Stimulated activated CD4-positive, alpha-beta T cell treated with anti-CD3 and anti-CD28 coated beads, Interleukin-12 subunit alpha, Interleukin-12 subunit beta, amount 100 ng/mL, for 24 hours (primary cell): ENCODE results near the gene B3GNT9.
"Not testable (repeated sequence)": the region's sequence is repeated elsewhere in the genome, so short reads cannot be mapped to it uniquely, and the experiment has no call there.

Experiments
- DNase-seq, 2 experiments: peaks; one replicate each; pipeline ENCODE4 v3.0.0-alpha.2; 2020; ENCODE audit warnings: low read depth in 2 of 2

Gene B3GNT9

DNA sequence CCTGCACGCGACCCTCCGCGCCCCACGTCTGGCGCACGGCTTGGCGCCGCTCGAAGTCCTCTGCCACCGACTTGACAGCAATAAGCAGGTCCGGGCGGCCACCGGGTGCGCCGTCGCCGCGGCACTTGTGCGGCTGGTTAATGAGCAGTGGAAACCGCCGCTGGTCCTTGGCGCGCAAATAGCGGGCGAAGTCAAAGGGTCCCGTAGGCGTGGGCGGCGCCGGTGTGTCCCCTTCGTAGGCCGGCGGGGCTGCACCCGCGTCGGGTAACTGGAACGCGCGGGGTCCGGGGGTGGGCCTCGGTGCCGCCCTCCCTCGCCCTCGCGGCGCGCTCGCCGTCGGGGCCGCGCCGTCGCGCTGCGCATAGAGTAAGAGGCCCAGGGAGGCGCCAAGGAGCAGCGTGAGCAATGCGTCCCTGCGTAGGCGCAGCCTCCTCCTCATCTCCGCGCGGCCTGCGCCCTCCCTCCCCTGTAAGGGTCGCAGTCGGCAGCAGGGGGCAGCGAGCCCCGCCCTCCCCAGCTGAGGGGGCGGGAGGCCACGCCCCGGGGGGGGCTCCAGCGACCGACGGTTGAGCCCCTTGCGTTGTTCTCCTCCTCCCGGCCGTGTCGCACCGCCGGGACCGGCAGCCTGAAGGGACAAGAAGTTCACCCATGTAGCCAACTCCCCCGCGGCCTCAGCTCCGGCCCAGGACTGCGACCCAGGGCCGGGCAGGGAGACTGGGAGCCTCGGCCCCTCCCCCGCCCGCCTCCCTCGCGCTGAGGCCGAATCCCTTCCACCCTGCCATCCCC, 558 bp downstream of the B3GNT9 start:
- peak in 1 of 2 experiments; percentile 32 for DNase-seq

DNA sequence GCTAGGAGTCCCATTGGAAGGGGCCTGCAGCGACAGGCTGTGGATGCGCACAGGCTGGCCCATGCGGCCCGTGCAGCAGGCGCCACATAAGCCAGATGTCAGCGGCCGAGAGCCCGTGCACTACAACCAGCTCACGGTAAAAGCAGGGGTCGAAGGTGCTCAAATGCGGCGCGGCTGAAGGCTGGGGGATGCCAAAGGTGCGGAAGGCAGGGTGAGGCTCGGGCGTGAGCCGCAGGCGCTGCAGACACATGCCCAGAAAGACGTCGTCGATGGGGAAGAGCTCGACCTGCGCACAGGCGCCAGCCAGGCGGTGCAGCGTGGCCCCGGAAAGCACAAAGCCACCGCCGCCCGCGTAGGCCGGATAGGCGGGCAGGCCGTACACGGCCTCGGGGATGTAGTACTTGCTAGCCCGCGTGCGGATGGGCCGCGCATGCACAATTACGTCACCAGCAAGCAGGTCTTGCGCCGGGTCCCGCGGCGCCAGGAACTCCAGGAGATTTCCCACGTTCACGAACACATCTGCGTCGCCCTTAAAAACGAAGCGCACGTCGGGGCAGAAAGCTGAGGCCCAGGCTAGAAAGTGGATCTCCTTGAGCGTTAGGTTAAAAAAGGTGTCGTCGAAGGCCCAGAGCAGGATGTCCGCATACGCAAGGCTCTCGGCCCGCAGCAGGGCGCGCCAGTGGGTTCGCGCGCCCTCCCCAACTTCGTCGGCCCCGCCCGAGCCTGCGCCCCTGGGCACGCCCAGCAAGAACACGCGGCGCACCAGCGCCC, 1.3 kb downstream of the B3GNT9 start:
- no peak for DNase-seq

DNA sequence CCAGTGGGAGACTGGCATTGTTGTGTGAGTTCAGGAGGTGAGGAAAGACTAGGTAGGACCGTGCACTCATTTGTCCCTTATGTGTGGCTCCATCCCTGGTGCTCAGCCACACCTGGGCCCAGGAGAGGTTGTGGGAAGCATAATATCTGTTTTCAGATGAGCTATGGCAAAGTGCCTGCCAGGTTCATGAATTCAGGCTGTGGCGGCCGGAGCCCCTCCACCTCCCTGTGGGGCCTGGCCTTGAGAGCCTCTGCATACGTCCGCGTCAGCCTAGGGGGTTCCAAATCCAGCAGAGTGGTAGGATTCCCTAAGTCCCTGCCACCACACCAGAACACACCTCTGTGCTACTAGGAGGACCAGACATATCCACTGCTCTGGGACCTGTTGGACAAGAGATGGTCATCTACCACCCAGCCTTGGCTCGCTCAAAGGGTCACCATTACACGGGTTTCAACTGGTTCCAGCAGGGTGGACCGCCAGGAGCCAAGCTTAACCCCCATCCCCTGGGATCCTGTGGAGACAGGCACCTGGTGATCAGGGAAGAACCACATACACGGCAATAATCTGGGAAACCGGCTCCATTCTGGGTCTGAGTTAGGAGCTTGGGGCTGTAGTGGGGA, 2.0 kb downstream of the B3GNT9 start:
- DNase-seq = no peak

DNA sequence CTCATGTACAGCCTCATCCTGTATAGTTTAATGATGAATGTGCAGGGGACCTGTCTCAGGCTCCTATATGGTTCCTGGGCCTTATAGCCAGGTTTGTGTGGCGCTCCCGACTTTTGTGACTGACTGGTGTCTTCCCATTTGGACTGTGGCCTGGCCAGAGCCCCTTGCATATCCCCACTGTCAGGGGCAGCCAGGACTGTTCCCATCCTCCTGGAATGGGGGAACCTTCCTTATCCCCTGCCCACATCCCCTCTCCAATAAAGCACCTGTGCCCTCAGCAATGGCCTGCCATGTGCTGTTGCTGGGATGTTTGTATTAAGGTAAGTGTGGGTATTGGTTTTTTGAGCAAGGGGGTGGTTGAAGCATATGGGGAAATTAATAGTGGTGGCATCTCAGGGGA, 2.6 kb downstream of the B3GNT9 start:
- DNase-seq = no peak

DNA sequence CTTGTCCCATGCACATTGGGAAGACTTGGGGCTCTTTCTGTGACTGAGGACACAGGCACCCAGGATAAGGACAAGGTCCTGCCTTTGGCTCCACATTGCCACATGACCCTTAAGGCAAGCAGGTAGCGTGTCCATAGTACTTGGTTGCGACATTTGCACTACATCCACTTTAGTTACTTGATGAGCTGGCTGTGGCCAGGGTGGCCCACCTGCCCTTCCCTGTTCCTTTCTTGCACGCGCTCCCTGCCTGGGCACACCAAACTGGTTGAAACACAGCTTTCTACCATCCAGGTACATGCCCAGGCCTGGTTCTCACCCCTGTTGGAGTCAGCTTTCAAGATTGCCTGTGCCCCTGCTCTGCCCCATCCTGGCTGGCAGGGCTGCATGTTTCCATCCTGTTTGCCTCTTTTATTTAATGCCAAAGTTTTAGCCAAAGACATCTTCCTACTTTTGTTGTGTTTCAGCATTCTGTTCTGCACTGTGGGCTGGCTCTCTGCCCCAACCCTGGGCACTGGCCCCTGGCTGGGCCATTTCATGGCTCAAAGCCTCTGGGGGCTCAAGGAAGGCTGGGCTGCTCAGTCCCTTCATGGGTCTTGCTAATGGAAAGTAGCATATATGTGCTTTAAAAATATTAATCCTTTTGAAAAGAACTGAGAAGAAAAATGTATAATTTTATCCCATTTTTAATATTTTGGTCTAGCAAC, 3.2 kb downstream of the B3GNT9 start:
- no peak for DNase-seq

DNA sequence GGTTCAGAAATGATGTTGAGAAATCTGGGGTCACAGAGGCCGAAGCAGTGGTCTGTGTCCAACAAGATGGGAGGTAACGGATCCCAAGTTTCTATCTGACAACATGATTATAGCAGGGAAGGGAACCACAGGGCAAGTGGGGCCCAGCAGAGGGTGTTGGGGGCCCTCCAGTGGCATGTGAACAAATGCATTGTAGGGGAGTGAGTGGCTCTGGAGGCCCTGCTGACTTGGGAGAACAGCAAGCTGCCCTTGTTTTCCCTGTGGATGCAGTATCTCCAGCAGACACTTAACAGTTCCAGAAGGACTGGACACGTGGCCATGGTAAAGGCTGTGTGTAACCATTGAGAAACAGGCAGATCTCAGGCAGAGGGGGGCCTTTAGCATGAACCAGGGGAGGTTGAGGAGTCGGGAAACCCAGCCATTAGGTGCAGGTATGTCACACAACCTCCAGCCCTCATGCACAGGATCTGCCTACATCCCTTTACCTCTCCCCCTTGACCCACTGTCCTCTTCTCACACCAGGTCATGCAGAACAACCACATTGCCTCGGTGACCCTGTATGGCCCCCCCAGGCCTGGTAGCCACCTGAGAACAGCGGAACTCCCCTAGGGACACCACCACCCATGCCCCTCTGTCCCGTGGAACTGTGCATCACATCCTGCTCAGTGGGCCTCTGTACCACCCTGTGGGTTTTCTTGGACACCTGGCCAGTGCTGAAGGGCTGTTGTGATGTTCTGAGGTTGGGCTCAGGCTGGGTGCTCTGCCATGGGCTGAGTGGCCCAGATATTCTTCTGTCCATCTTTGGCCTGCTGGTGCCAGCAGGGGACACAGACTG, 4.1 kb downstream of the B3GNT9 start:
- no peak for DNase-seq

DNA sequence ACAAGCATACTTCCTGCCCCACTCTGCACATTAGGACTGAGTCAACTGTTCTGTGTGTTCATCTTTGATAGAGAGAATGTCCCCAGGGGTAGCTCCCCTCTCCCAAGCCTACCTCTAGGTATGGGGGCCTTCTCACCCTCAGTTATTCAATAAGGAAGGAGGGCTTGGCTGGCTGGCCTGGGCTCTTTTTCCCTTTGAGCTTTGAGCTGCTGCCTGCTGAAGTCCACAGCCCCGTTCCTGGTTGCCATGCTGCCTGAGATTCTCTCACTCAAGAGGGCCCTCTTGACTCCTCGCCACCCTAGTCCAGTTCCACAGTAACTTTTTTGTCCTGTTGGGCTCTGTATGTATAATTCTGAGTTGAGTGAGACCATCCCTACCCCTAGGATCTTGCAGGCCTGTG, 5.1 kb downstream of the B3GNT9 start:
- DNase-seq = no peak

DNA sequence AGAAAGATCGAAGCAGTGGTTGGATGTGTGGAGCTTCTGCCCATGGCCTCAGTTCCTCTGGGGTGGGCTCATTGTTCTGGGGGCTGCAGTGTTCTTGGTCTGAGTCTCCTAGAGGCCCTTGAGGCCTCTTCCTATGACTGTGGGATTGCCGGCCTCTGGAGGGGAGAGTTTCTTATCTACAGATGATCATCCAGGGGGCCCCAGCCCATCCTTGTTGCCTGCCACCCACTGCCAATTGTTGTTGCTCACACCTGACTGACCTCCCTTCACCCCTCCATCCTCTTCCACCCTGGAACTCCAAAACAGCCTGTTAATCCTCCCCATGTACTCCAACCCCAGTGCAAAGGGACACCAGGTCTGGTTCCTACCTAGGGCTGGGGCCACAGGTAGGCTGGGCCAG, 5.9 kb downstream of the B3GNT9 start:
- DNase-seq = no peak

DNA sequence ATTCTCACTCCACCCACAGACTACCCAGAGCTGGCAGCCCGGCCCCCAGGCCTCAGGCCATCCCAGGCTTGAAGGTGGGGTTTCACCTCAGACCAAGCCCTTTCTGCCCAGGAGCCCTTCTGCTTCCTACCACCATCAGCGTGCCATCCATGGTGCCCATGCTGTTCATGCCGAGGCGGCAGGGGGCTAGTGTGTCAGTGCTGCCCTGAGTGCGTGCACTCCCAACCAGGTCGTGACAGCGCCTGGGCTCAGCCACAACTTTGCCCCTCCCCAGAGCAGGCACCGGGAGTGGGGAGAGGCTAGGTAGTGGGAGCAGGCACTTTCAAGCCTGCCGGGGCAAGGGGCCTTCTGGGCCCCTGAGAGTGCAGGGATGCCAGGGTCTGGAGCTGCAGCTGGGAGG, 8.5 kb downstream of the B3GNT9 start:
- no peak for DNase-seq

DNA sequence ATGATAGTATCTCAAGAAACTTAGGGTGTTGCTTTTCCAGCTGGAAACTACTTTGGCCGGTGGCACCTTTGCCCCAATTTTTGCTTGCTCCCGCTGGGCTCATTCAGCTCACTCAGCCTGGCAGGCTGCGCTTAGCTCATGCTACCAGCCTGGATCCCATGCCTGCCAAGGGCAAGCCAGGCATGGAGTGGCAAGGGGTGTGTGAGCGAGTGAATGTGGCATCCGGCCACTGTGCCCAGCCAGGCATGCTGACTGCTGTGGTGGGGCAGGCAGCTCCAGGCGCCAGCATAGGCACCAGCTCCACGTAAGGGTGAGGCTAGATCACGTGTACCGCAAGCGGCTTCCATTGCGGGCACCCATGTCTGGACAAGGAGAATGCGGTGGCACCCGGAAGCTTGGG, 9.4 kb downstream of the B3GNT9 start:
- DNase-seq = no peak

DNA sequence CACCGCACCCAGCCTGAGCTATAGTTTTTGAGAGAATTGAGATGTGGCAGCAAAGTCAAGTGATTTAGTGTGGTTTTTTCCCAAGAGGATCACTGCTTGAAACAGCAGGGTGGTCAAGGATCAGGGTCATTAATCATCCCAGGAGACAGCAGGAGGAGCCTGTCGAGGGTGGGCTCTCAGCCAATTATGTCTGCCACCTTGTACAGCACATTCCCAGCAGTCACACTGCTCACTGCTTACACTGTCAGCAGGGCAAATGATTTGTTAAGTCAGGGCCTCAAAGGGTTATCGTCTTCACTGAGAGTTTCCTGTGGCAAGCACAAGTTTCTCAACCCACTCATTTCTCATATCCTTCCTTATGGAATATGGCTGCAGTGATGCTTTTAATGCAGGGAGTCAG, 13.2 kb downstream of the B3GNT9 start:
- no peak for DNase-seq

DNA sequence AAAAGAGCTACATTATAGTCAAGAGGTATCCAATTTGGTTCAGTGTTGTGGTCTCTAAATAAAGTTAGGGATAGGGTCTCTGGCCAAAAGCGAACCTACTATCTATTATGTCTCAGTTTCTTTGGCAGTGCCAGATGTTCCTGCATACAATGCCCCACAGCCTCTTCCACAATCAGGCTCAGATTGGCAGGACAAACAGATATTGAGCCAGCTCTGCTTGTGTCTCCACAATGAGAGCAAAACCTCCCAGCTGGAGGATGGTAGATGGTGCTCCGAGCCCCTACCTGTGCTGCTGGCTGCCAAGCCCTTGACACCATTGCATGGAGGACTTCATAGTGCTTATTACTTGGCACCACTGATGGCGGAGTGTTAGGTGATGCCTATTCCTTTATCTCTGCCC, 21.4 kb downstream of the B3GNT9 start:
- DNase-seq = no peak

DNA sequence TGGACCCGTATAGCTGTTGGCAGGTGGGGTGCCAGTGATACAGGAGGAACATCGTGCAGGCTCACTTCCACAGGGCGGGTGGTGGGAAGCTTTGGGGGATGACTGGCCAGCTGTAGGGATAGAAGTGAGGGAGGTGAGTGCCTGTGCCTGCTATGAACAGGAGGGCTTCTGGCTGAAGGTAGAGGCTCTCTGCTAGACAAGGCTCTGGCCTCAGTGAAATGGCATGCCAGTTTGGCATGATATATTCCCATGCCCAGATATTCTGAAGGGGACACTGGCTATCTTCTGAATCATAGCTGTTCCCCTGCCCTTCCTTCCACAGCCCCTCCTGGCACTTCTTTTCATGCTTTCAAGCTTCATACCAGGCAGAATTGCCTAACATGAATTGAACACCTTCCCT, 21.9 kb downstream of the B3GNT9 start:
- no peak for DNase-seq

DNA sequence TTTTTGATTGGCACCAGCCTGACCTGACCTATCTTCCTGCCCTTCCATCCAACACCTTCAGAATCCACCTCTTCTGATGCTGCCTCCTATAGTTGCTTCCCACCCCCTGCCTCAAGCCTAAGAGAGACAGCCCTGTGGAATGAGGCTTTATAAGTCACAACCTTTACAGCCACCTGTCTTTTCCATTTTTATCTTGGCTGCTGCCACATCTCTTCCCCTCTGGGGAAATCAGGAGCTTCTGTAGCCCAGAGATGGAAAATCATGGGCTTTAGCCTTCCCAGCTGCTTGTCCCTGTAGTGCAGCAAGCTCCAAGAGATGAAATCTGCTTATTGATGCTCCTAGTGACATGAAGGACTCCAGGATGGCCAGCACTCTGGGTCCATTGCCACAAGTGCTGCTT, 22.4 kb downstream of the B3GNT9 start:
- no peak for DNase-seq

DNA sequence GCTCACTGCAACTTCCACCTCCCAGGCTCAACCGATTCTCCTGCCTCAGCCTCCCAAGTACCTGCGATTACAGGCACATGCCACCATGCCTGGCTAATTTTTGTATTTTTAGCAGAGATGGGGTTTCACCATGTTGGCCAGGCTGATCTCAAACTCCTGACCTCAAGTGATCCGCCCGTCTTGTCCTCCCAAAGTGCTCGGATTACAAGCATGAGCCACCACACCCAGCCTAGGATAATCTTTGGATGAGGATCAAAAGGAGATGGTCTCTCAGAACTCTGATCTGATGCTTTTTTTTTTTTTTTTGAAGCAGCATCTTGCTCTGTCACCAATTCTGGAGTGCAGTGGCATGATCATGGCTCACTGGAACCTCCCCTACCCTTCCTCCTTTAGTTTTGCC, 28.0 kb downstream of the B3GNT9 start:
- DNase-seq = not testable (repeated sequence)

DNA sequence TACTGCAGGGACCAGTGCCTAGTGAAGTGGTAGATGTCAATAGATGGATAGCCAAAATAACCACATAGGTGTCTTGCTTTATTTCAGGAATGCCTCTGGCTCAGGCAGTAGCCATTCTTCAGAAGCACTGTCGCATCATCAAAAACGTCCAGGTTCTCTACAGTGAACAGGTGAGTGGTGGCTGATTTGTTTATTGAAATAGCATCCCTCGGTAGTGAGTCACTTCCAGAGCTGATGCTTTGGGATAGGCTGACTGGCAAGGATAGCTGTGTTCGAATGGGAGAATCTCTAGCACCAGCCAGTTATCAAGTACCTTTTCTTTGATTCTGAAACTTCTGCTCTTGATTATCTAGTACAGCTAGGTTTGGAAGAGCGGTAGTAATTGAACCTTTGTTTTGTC, 30.8 kb downstream of the B3GNT9 start:
- no peak for DNase-seq

DNA sequence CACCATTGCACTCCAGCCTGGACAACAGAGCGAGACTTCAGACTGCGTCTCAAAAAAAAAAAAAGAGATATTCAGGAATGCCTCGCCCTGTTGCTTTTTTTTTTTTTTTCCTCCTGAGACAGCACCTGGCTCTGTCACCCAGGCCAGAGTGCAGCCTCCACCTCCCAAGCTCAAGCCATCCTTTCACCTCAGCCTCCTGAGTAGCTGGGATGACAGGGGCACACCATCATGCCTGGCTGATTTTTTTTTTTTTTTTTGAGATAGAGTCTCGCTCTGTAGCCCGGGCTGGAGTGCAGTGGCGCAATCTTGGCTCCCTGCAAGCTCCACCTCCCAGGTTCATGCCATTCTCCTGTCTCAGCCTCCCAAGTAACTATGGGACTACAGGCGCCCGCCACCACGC, 33.1 kb downstream of the B3GNT9 start:
- no peak for DNase-seq

DNA sequence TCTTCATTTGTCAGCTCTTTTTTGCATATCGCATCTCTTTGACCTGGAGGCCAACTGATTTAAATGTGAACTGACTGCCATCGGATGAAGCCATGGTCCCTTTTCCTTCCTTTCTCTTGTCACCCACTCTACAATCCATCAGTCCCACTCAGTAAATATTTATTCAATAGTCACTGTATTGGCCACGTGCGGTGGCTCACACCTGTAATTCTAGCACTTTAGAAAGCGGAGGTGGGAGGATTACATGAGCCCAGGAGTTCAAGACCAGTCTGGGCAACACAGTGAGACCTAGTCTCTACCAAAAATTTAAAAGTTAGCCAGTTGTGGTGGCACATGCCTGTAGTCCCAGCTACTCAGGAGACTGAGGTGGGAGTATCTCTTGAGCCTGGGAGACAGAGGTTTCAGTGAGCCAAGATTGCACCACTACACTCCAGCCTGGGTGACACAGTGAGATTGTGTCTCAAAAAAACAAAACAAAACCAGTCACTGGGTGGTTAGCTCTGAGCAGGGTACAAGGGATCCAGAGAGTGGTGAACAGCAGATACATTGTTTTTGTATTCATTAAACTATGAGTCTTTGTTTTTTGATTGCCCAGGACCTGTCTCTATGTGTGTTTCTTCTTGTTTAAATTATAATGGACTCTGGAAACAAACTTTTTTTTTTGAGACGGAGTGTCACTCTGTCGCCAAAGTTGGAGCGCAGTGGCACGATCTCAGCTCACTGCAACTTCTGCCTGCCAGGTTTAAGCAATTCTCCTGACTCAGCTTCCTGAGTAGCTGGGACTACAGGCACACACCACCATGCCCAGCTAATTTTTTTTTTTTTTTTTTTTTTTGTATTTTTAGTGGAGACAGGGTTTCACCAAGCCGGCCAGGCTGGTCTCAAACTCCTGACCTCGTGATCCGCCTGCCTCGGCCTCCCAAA, 34.1 kb downstream of the B3GNT9 start:
- no peak for DNase-seq

DNA sequence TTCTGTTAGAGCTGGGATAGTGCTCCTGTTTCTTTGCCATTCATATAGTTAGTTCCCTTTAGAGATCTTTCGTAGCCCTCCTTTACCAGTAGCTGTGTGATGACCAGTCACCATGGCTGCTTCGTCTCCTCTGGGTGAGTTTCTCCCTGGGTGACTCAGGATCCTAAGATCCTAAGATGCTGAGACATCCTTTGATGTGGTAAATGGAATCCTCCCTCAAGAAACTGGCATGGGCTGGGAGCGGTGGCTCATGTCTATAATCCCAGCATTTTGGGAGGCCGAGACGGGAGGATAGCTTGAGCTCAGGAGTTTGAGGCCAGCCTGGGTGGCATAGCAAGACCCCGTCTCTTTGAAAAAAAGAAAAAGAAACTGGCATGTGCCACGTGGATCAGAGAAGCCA, 35.2 kb downstream of the B3GNT9 start:
- no peak for DNase-seq

DNA sequence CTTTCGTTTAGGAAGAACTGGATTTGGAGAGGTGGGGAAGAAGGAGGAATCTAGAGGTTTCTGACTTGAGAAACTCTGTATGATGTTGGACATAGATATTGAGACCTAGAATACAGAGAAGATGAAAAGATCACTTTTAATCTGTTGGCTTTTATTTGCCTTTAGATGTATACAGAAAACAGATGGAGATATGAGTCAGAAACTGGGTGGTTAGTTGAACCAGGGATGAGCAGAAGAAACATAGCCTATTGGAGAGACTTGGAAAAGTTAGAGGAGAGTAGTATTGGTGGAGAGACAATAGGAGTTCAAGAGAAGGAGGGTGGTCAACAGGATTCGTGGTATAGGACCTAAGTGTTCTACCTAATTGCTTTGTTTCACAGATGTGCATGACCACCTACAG, 36.0 kb downstream of the B3GNT9 start:
- no peak for DNase-seq
